Right atrium auricular region (tissue), 2 donors: ENCODE data around the gene GOLGA6L9. TPM values are rescaled to one million over a fixed set of nuclear protein-coding genes. Genes with fewer than 3 reads are reported as not detected.
"Not testable (repeated sequence)": the region's sequence is repeated elsewhere in the genome, so short reads cannot be mapped to it uniquely, and the experiment has no call there.

Source experiments
- DNase-seq: peaks from one replicate; pipeline ENCODE4 v3.0.0-alpha.2; 2019; ENCODE audit warnings: low spot score
- H3K27ac ChIP-seq, 2 donors: fragments of 200-600 bp; sonication (generic); 1 replicate in 1 of 2; 2 replicates in 1 of 2; pipeline ENCODE4 v1.5.1; 2016 to 2019
- H3K27me3 ChIP-seq, 2 donors: fragments of 200-600 bp; sonication (generic); one replicate each; pipeline versions ENCODE4 v1.5.1 to v1.6.0; 2017 to 2019
- H3K36me3 ChIP-seq: fragments of 200-600 bp; sonication (generic); one replicate; pipeline ENCODE4 v1.5.1; 2016
- H3K4me1 ChIP-seq, 2 donors: fragments of 200-600 bp; sonication (generic); one replicate each; pipeline versions ENCODE4 v1.5.1 to v1.6.0; 2017 to 2019
- H3K4me3 ChIP-seq, 2 donors: fragments of 200-600 bp; sonication (generic); 1 replicate in 1 of 2; 2 replicates in 1 of 2; pipeline ENCODE4 v1.5.1; 2017 to 2019; ENCODE audit warnings: mild to moderate bottlenecking in 1 of 2, moderate library complexity in 1 of 2
- H3K9me3 ChIP-seq, 2 donors: fragments of 200-600 bp; sonication (generic); one replicate each; pipeline ENCODE4 v1.5.1; 2019
- total RNA-seq, 2 donors: library from RNA; depleted of rRNA; stranded (reverse); fragments of >200 nt; gene quantifications; one replicate each; pipeline ENCODE4 v1.1.0, GENCODE V29; 2016

GOLGA6L9 gene
- total RNA-seq, 2 donors from 2014 or later = 0.63 to 1.0 TPM

GRCh38 chr15:82475345-82475967 is 45.8 kb downstream of the GOLGA6L9 start:
- H3K4me3 ChIP-seq, H3K4me1 ChIP-seq, H3K9me3 ChIP-seq, H3K27ac ChIP-seq, H3K27me3 ChIP-seq, H3K36me3 ChIP-seq, DNase-seq: not testable (repeated sequence)

GRCh38 chr15:82476697-82477342 is 47.2 kb downstream of the GOLGA6L9 start:
- not testable (repeated sequence) for DNase-seq, H3K4me3 ChIP-seq, H3K9me3 ChIP-seq, H3K27ac ChIP-seq, H3K36me3 ChIP-seq, H3K4me1 ChIP-seq, H3K27me3 ChIP-seq

- H3K4me1 ChIP-seq, H3K27ac ChIP-seq, DNase-seq, H3K27me3 ChIP-seq, H3K9me3 ChIP-seq, H3K36me3 ChIP-seq, H3K4me3 ChIP-seq: not testable (repeated sequence)
Observed at GRCh38 chr15:82477343-82478057, 47.9 kb downstream of the GOLGA6L9 start.

Other genes with a start within 250 kb of the GOLGA6L9 start
- gene EFL1, start 167.1 kb upstream of the GOLGA6L9 start, total RNA-seq = 10 to 100 TPM; 11.0 to 14.2 TPM
- not detected for gene SAXO2, start 167.0 kb upstream of the GOLGA6L9 start, total RNA-seq
- gene GOLGA6L10, start 80.3 kb upstream of the GOLGA6L9 start, total RNA-seq = under 1 TPM; 0.33 to 0.35 TPM
- gene RPS17, start 110.6 kb downstream of the GOLGA6L9 start, total RNA-seq = 1,000 to 10,000 TPM; 1,059 to 1,806 TPM
- 1 to 10 TPM; 1.5 to 3.3 TPM for gene CPEB1, start 217.5 kb downstream of the GOLGA6L9 start, total RNA-seq